Measurements from ENCODE around the gene SH2D2A. TPM values are rescaled to one million over a fixed set of nuclear protein-coding genes. Genes with fewer than 3 reads are reported as not detected.

SH2D2A gene
- total and polyA plus RNA-seq, 9 of the 15 experiments (the other 6 are each of a cell fraction or from before 2014, with no cell fraction given) = 0.89 to 33.6 (median 6.9) TPM

- Histone ChIP-seq H3K27ac (ENCODE audit: extremely low read depth, low read depth, low read length) (no peak overlapping the region), H2AFZ (ENCODE audit: low read depth, low read length) (no peak overlapping the region), H4K20me1 (replicated peaks; ENCODE audit: control insufficient read depth, insufficient read depth, low read length) (no peaks in the 10 kb centered on the region), H3K9me3 (replicated peaks; ENCODE audit: control insufficient read depth, insufficient read depth, low read depth, low read length) (no peaks in the 10 kb centered on the region), H3K36me3 (ENCODE audit: control insufficient read depth, insufficient read depth, low read length) (peaks cover 25% of the 10 kb centered on the region; the same call in 2 of the 3 replicates), H3K4me2 (ENCODE audit: insufficient read depth, low read length) (no peak overlapping the region), H3K27me3 (ENCODE audit: control insufficient read depth in 2 of 2, insufficient read depth in 2 of 2, low read length in 2 of 2) (no peaks in the 10 kb centered on the region), H3K9me1 (ENCODE audit: control insufficient read depth, insufficient read depth, low read length) (no peaks in the 10 kb centered on the region), H3K4me1 (replicated peaks in 1 of 2; ENCODE audit: control insufficient read depth in 2 of 2, insufficient read depth in 2 of 2, low read length in 2 of 2) (peaks cover 28 to 36% of the 10 kb centered on the region in 2 experiments), H3K4me3 (no peak overlapping the region), H3K79me2 (ENCODE audit: control insufficient read depth, insufficient read depth, low read length) (peaks cover 12% of the 10 kb centered on the region), H3K9ac (ENCODE audit: insufficient read depth in 1 of 2, low read depth in 2 of 2, low read length in 2 of 2) (peak overlapping the region in 1 of 2 experiments; percentile 50; a peak in 2 of 4 replicates)
- TF ChIP-seq POLR2G (IDR thresholded peaks at IDR 0.05; ENCODE audit: low read depth, low read length) = peak; percentile 51; the same call in 1 of the 2 replicates
- no peak for TF ChIP-seq PHB (CRISPR knock-in tag; IDR thresholded peaks at IDR 0.05)
- in situ Hi-C loops (cut with MboI) (no loop called here), intact Hi-C loops (cut with micrococcal nuclease) (no loop called here)
- BruUV-seq (replicated peaks) = no TSS peak
- FAIRE-seq (no peak), ATAC-seq (no peak), DNase-seq (ENCODE audit: extremely low read depth in 1 of 4, low spot score in 3 of 4) (no peak)
- 66% methylated on average over 12 of the region's 16 CpGs for WGBS (ENCODE audit: insufficient coverage, low coverage, missing lambda C conversion rate)
- ChIA-PET CTCF (ENCODE audit: low intra/inter-chr PET ratio) (no interaction called here), POLR2A (interaction anchor here (0.6 to 1.6 kb wide), 5 partner anchors 9 to 235 kb away, joined by 3 to 7 read pairs (median 3); partner anchors contain the start of genes ISG20L2 and METTL25B)
Measured at GRCh38 chr1:156808186-156809030, 8.2 kb downstream of the SH2D2A start.

GRCh38 chr1:156807627-156808026 lies 9.0 kb downstream of the SH2D2A start:
- H3K9ac ChIP-seq (ENCODE audit: insufficient read depth in 1 of 2, low read depth in 2 of 2, low read length in 2 of 2) = no peak overlapping the region
- in situ Hi-C loops (cut with MboI) = no loop called here
- intact Hi-C loops (cut with micrococcal nuclease) = no loop called here
- no peak overlapping the region for H2AFZ ChIP-seq (ENCODE audit: low read depth, low read length)
- no peak overlapping the region for H3K4me2 ChIP-seq (ENCODE audit: insufficient read depth, low read length)
- H3K27ac ChIP-seq (ENCODE audit: extremely low read depth, low read depth, low read length) = no peak overlapping the region
- H3K9me3 ChIP-seq (replicated peaks; ENCODE audit: control insufficient read depth, insufficient read depth, low read depth, low read length) = no peaks in the 10 kb centered on the region
- ATAC-seq (no peak), DNase-seq (ENCODE audit: extremely low read depth in 1 of 4, low spot score in 3 of 4) (no peak), FAIRE-seq (no peak)
- peaks cover 20 to 29% of the 10 kb centered on the region in 2 experiments for H3K4me1 ChIP-seq (replicated peaks in 1 of 2; ENCODE audit: control insufficient read depth in 2 of 2, insufficient read depth in 2 of 2, low read length in 2 of 2)
- H3K27me3 ChIP-seq (ENCODE audit: control insufficient read depth in 2 of 2, insufficient read depth in 2 of 2, low read length in 2 of 2) = no peaks in the 10 kb centered on the region
- peaks cover 4% of the 10 kb centered on the region for H3K79me2 ChIP-seq (ENCODE audit: control insufficient read depth, insufficient read depth, low read length)
- H3K9me1 ChIP-seq (ENCODE audit: control insufficient read depth, insufficient read depth, low read length) = no peaks in the 10 kb centered on the region
- CTCF ChIA-PET (ENCODE audit: low intra/inter-chr PET ratio) = interaction anchor here (0.5 kb wide), 1 partner anchor 347 kb away, joined by 3 read pairs; no protein-coding TSS in a partner anchor
- H3K36me3 ChIP-seq (ENCODE audit: control insufficient read depth, insufficient read depth, low read length) = peaks cover 21% of the 10 kb centered on the region; the same call in 2 of the 3 replicates
- WGBS (ENCODE audit: insufficient coverage, low coverage, missing lambda C conversion rate) = 82% methylated on average over 2 of the region's 2 CpGs
- H4K20me1 ChIP-seq (replicated peaks; ENCODE audit: control insufficient read depth, insufficient read depth, low read length) = no peaks in the 10 kb centered on the region
- BruUV-seq (replicated peaks) = no TSS peak
- POLR2A ChIA-PET = interaction anchor here (1.3 to 1.6 kb wide), 2 partner anchors 9 to 236 kb away, joined by 4 to 7 read pairs; no protein-coding TSS in a partner anchor
- H3K4me3 ChIP-seq = no peak overlapping the region
- no peak for TF ChIP-seq ZNF740 (CRISPR knock-in tag; IDR thresholded peaks at IDR 0.05)
- TF ChIP-seq ZNF740 (tag; IDR thresholded peaks at IDR 0.05) = no peak
- no peak for TF ChIP-seq ZNF124 (CRISPR knock-in tag; IDR thresholded peaks at IDR 0.05)
- no peak for TF ChIP-seq CBX8 (IDR thresholded peaks at IDR 0.05; ENCODE audit: borderline replicate concordance, extremely low read depth, low read depth, low read length, poor library complexity, severe bottlenecking)
- TF ChIP-seq TFAM (CRISPR knock-in tag; conservative IDR thresholded peaks at IDR 0.05) = no peak
- TF ChIP-seq CHD1 (IDR thresholded peaks at IDR 0.05; ENCODE audit: low read length) = no peak
- no peak for TF ChIP-seq FOXK2 (conservative IDR thresholded peaks at IDR 0.05 in 1 of 2, IDR thresholded peaks at IDR 0.05 in 1 of 2; ENCODE audit: low read depth in 2 of 2)
- TF ChIP-seq ZBTB26 (CRISPR knock-in tag; IDR thresholded peaks at IDR 0.05) = no peak
- TF ChIP-seq NR1H2 (CRISPR knock-in tag; IDR thresholded peaks at IDR 0.05) = no peak
- no peak for TF ChIP-seq ZNF445 (CRISPR knock-in tag; IDR thresholded peaks at IDR 0.05; ENCODE audit: low read depth)
- TF ChIP-seq CBFA2T3 (IDR thresholded peaks at IDR 0.05) = no peak

All from K562 (cell line).